ENCODE results near the gene ENTPD2. TPM values are rescaled to one million over a fixed set of nuclear protein-coding genes. Genes with fewer than 3 reads are reported as not detected.
"Not testable (repeated sequence)": the region's sequence is repeated elsewhere in the genome, so short reads cannot be mapped to it uniquely, and the experiment has no call there.

Gene ENTPD2
- total and polyA plus RNA-seq, 7 experiments from 2014 or later, result not detected

DNA sequence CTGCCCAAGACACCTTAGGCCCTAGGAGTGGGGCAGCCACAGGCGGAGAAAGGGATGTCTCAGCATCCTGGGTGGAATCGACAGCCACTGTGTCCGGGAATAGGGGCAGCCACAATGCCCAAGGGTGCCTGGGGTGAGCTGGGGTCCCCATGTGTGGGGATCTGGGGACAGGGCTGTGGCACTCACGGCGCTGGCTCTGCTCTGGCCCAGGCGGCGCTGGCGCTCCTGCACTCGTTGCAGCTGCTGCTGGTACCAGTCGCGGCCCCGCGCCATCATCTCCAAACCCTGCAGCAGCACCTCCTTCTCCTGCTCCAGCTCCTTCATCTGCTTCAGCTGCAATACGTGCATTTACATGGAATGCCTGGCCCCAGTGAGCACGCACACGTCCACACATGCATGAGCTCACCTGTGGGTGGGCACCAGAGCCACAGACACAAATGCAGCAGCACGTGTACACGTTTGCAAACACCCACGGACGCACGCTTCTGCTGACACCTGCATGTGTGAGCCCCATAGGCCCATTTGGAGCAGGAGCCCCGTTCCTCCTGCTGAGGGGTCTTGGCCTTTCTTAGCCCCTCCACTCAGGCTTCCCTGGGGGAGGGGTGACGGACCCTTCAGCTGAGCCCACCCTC, 11.6 kb upstream of the ENTPD2 start:
- no peaks in the 10 kb centered on the region for H3K27me3 Mint-ChIP-seq
- H3K4me3 ChIP-seq (ENCODE audit: low read length), result no peak overlapping the region
- no peak for ATAC-seq
- CTCF ChIA-PET, result interaction anchor here (1.9 kb wide), 1 partner anchor 19 kb away, joined by 8 read pairs; the partner anchor contains the start of gene NPDC1
- DNase-seq, result no peak
- no peaks in the 10 kb centered on the region for H3K9me3 Mint-ChIP-seq
- H3K9me3 ChIP-seq (ENCODE audit: control insufficient read depth in 2 of 3, low read length in 3 of 3), result no peaks in the 10 kb centered on the region
- intact Hi-C loops (cut with micrococcal nuclease), result loop anchor here in 1 of 2 donors (10.0 kb wide), 1 partner anchor 281 kb away; no protein-coding TSS in a partner anchor
- H3K27ac ChIP-seq (ENCODE audit: low read depth, low read length), result no peak overlapping the region
- H3K36me3 Mint-ChIP-seq, result peaks cover 0 to 4% (median 0%) of the 10 kb centered on the region in 5 donors
- H3K4me1 Mint-ChIP-seq, result peaks cover 4 to 17% (median 5%) of the 10 kb centered on the region in 7 donors
- H3K4me1 ChIP-seq (ENCODE audit: control insufficient read depth in 2 of 2, insufficient read depth in 2 of 2, low read length in 2 of 2), result peaks cover 5 to 8% of the 10 kb centered on the region in 2 donors
- no peak overlapping the region for H3K27ac Mint-ChIP-seq
- POLR2A ChIA-PET, result interaction anchor here (1.3 to 8.2 kb wide), 2 partner anchors 19 to 21 kb away, joined by 4 to 70 read pairs; partner anchors contain the start of genes MAN1B1 and NPDC1
- H3K27me3 ChIP-seq (ENCODE audit: control insufficient read depth in 2 of 2, insufficient read depth in 2 of 2, low read length in 2 of 2), result no peaks in the 10 kb centered on the region
- H3K36me3 ChIP-seq (ENCODE audit: control insufficient read depth in 2 of 3, insufficient read depth in 3 of 3, low read length in 3 of 3), result no peaks in the 10 kb centered on the region
- no peak overlapping the region for H3K4me3 Mint-ChIP-seq

DNA sequence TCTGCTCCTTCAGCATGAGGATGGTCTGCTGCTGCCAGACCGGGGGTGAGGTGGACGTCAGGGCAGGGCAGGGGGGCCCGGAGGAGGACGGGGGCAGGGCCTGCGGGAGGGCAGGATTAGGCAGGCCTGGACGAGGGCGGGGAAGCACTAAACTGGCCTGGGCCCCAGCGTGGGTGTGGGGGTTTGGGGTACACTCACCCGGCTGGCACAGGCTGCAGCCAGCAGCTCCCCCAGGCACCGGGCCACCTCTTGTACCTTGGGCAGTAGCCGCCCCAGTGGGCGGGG, 11.0 kb upstream of the ENTPD2 start:
- Mint-ChIP-seq H3K27ac (no peak overlapping the region), H3K4me3 (no peak overlapping the region), H3K36me3 (peaks cover 0 to 4% (median 0%) of the 10 kb centered on the region in 5 donors), H3K9me3 (no peaks in the 10 kb centered on the region), H3K27me3 (no peaks in the 10 kb centered on the region), H3K4me1 (peaks cover 4 to 16% (median 5%) of the 10 kb centered on the region in 7 donors)
- Histone ChIP-seq H3K27me3 (ENCODE audit: control insufficient read depth in 2 of 2, insufficient read depth in 2 of 2, low read length in 2 of 2) (no peaks in the 10 kb centered on the region), H3K4me1 (ENCODE audit: control insufficient read depth in 2 of 2, insufficient read depth in 2 of 2, low read length in 2 of 2) (peaks cover 4 to 8% of the 10 kb centered on the region in 2 donors), H3K4me3 (ENCODE audit: low read length) (no peak overlapping the region), H3K27ac (ENCODE audit: low read depth, low read length) (no peak overlapping the region), H3K36me3 (ENCODE audit: control insufficient read depth in 2 of 3, insufficient read depth in 3 of 3, low read length in 3 of 3) (no peaks in the 10 kb centered on the region), H3K9me3 (ENCODE audit: control insufficient read depth in 2 of 3, low read length in 3 of 3) (no peaks in the 10 kb centered on the region)
- ChIA-PET CTCF (interaction anchor here (1.4 to 2.5 kb wide), 2 partner anchors 18 to 22 kb away, joined by 8 to 11 read pairs; partner anchors contain the start of gene MAN1B1), POLR2A (interaction anchor here (1.3 to 8.2 kb wide), 2 partner anchors 22 to 35 kb away, joined by 3 to 70 read pairs; partner anchors contain the start of gene MAN1B1)
- intact Hi-C loops (cut with micrococcal nuclease), result loop anchor here (1.0 to 10.0 kb wide), 2 partner anchors 278 to 280 kb away; no protein-coding TSS in a partner anchor
- ATAC-seq (no peak), DNase-seq (no peak)

DNA sequence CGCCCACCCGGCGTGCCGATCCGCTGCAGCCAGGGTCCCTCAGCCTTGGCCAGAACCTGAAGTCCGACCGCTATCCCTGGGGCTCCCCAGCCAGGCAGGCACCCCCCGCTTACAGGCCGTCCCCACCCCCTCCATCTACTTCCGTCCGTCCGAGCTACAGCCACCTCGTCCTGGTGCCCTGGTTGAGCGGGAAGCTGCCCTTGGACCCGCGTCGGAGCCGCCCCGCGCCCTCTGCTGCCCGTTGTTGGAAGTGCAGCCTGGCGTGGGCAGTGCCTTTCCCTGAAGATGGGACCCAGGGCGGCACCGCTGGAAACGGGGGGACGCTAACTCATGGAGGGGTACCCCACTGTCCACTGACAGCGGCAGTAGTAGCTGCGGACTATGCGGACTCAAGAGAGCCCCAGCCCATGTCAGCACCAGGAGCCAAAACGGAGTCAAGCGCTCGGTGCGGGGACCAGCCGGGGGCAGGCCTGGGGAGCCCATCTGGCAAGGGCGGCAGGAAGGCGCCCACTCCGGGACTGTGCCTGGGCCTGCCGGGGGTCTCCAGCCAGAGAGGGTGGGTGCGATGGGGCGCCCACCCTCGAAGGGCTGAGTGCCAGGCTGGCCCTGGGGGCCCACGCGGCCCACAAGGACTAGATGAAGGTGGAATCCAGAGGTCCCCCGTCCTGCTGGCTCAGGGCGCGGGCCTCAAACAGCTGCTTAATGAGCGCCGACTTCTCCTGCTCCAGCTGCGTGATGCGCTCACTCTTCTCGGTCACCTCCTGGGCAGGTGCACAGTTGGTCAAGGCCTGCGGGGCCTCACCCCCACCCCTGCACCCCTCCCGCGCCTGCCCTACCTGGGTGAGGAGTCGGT, 10.4 kb upstream of the ENTPD2 start:
- Histone ChIP-seq H3K27me3 (ENCODE audit: control insufficient read depth in 2 of 2, insufficient read depth in 2 of 2, low read length in 2 of 2) (no peaks in the 10 kb centered on the region), H3K4me1 (ENCODE audit: control insufficient read depth in 2 of 2, insufficient read depth in 2 of 2, low read length in 2 of 2) (peaks cover 0 to 5% of the 10 kb centered on the region in 2 donors), H3K27ac (ENCODE audit: low read depth, low read length) (no peak overlapping the region), H3K36me3 (ENCODE audit: control insufficient read depth in 2 of 3, insufficient read depth in 3 of 3, low read length in 3 of 3) (no peaks in the 10 kb centered on the region), H3K4me3 (ENCODE audit: low read length) (no peak overlapping the region), H3K9me3 (ENCODE audit: control insufficient read depth in 2 of 3, low read length in 3 of 3) (no peaks in the 10 kb centered on the region)
- ChIA-PET CTCF (interaction anchor here (0.5 to 2.5 kb wide), 4 partner anchors 13 to 293 kb away, joined by 3 to 11 read pairs (median 7); partner anchors contain the start of genes MAN1B1 and UAP1L1), POLR2A (interaction anchor here (0.6 to 1.3 kb wide), 3 partner anchors 22 to 176 kb away, joined by 3 read pairs; partner anchors contain the start of genes MAN1B1 and TUBB4B)
- peaks cover 4 to 15% (median 5%) of the 10 kb centered on the region in 7 donors for H3K4me1 Mint-ChIP-seq
- no peaks in the 10 kb centered on the region for H3K9me3 Mint-ChIP-seq
- intact Hi-C loops (cut with micrococcal nuclease), result loop anchor here (1.0 to 10.0 kb wide), 2 partner anchors 277 to 279 kb away; no protein-coding TSS in a partner anchor
- H3K36me3 Mint-ChIP-seq, result peaks cover 0 to 4% (median 0%) of the 10 kb centered on the region in 5 donors
- no peaks in the 10 kb centered on the region for H3K27me3 Mint-ChIP-seq
- H3K4me3 Mint-ChIP-seq, result no peak overlapping the region
- DNase-seq (peak in 4 of 9 donors; percentile 39 to 78 (median 62)), ATAC-seq (peak; percentile 53)
- no peak overlapping the region for H3K27ac Mint-ChIP-seq

DNA sequence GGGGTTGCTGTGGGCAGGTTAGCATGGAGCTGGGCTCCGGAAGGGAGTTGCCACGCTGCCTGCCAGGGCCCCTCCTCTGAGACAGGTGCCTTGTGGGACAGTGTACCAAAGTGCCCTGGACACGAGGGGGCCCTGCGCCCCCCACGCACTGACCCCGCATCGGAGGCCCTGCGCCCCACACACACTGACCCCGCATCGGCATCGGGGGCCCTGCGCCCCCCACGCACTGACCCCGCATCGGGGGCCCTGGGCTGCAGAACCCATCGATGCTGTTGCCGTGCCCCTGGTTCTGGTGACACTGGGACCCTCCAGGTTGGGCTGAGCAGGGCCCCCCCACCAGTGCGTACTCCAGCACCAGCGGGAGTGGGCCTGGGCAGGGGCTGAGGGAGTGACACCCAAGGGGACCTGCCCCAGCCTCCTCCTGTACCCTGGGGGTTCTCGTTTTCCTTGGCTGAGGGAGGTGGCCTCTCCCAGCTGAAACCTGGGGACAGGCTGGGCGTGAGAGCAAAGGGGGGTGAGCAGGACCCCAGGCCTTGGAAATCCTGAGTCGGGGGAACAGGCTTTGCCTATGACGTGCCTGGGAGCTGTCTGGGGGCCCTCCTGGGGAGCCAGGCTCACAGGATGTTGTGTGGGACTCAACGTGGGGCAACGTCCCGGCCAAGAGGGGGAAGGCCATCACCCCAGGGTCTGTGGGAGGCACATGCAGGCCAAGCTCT, 9.6 kb upstream of the ENTPD2 start:
- H3K27ac Mint-ChIP-seq, result no peak overlapping the region
- intact Hi-C loops (cut with micrococcal nuclease), result loop anchor here (1.0 to 10.0 kb wide), 2 partner anchors 276 to 279 kb away; no protein-coding TSS in a partner anchor
- H3K4me3 Mint-ChIP-seq, result no peak overlapping the region
- ATAC-seq (no peak), DNase-seq (no peak)
- H3K9me3 Mint-ChIP-seq, result no peaks in the 10 kb centered on the region
- H3K27me3 Mint-ChIP-seq, result no peaks in the 10 kb centered on the region
- ChIA-PET POLR2A (interaction anchor here (0.6 to 1.3 kb wide), 3 partner anchors 23 to 177 kb away, joined by 3 read pairs; partner anchors contain the start of genes MAN1B1 and TUBB4B), CTCF (interaction anchor here (0.5 to 2.5 kb wide), 4 partner anchors 14 to 292 kb away, joined by 3 to 11 read pairs (median 7); partner anchors contain the start of genes MAN1B1 and UAP1L1)
- Histone ChIP-seq H3K4me3 (ENCODE audit: low read length) (no peak overlapping the region), H3K4me1 (ENCODE audit: control insufficient read depth in 2 of 2, insufficient read depth in 2 of 2, low read length in 2 of 2) (peaks cover 0 to 3% of the 10 kb centered on the region in 2 donors), H3K27me3 (ENCODE audit: control insufficient read depth in 2 of 2, insufficient read depth in 2 of 2, low read length in 2 of 2) (no peaks in the 10 kb centered on the region), H3K36me3 (ENCODE audit: control insufficient read depth in 2 of 3, insufficient read depth in 3 of 3, low read length in 3 of 3) (no peaks in the 10 kb centered on the region), H3K9me3 (ENCODE audit: control insufficient read depth in 2 of 3, low read length in 3 of 3) (no peaks in the 10 kb centered on the region), H3K27ac (ENCODE audit: low read depth, low read length) (no peak overlapping the region)
- peaks cover 4 to 11% (median 5%) of the 10 kb centered on the region in 7 donors for H3K4me1 Mint-ChIP-seq
- peaks cover 0 to 4% (median 0%) of the 10 kb centered on the region in 5 donors for H3K36me3 Mint-ChIP-seq

DNA sequence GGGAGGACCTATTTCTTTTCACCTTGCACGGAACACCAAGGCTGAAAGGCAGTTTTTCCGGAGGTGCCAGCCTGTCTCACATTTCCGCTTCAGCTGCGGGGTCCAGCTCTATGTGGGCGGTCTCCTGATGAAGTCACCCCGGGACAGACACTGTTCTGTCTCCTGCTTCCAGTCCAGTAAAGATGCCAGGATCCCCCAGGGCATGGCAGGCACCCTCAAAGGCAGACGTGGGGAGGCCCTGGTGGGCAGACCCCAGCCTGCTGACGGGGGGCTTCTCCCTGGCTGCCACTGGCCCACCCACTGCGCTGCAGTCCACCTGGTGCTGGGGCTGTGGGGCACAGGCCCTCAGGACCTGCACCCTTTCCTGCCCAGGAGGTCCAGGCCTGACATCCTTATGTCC, 8.9 kb upstream of the ENTPD2 start:
- H3K4me3 ChIP-seq (ENCODE audit: low read length); POLR2A ChIA-PET; H3K9me3 ChIP-seq (ENCODE audit: control insufficient read depth in 2 of 3, low read length in 3 of 3); H3K27ac ChIP-seq (ENCODE audit: low read depth, low read length); ATAC-seq; H3K36me3 ChIP-seq (ENCODE audit: control insufficient read depth in 2 of 3, insufficient read depth in 3 of 3, low read length in 3 of 3); H3K4me3 Mint-ChIP-seq; H3K9me3 Mint-ChIP-seq; H3K27ac Mint-ChIP-seq; H3K36me3 Mint-ChIP-seq; DNase-seq; H3K4me1 Mint-ChIP-seq; H3K4me1 ChIP-seq (ENCODE audit: control insufficient read depth in 2 of 2, insufficient read depth in 2 of 2, low read length in 2 of 2); H3K27me3 ChIP-seq (ENCODE audit: control insufficient read depth in 2 of 2, insufficient read depth in 2 of 2, low read length in 2 of 2); H3K27me3 Mint-ChIP-seq: not testable (repeated sequence)
- CTCF ChIA-PET, result interaction anchor here (2.5 kb wide), 1 partner anchor 16 kb away, joined by 11 read pairs; no protein-coding TSS in a partner anchor
- intact Hi-C loops (cut with micrococcal nuclease), result loop anchor here in 1 of 2 donors (10.0 kb wide), 1 partner anchor 278 kb away; no protein-coding TSS in a partner anchor

DNA sequence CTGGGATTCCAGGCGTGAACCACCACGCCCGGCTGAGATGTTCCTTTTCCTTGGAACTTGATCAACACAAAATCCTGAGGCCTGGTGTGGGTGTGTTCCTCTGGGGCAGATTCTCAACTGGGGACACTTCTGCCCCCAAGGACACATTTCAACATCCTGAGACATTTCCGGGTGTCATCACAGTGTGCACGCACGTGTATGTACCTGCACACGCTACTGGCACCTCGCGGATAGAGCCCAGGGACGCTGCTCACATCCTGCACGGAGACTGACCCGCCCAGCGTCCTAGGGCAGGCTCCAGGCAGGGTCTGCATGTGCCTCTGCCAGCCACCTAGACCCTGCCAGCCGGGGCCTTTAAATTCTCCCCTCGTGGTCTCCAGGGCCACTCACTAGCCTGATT, 8.5 kb upstream of the ENTPD2 start:
- Mint-ChIP-seq H3K4me1 (peaks cover 0 to 3% (median 0%) of the 10 kb centered on the region in 7 donors), H3K36me3 (peaks cover 0 to 4% (median 0%) of the 10 kb centered on the region in 5 donors), H3K9me3 (no peaks in the 10 kb centered on the region), H3K27ac (no peak overlapping the region), H3K4me3 (no peak overlapping the region), H3K27me3 (no peaks in the 10 kb centered on the region)
- ChIA-PET POLR2A (no interaction called here), CTCF (interaction anchor here (2.5 kb wide), 1 partner anchor 16 kb away, joined by 11 read pairs; no protein-coding TSS in a partner anchor)
- no peaks in the 10 kb centered on the region for H3K9me3 ChIP-seq (ENCODE audit: control insufficient read depth in 2 of 3, low read length in 3 of 3)
- no peaks in the 10 kb centered on the region for H3K36me3 ChIP-seq (ENCODE audit: control insufficient read depth in 2 of 3, insufficient read depth in 3 of 3, low read length in 3 of 3)
- H3K27ac ChIP-seq (ENCODE audit: low read depth, low read length), result no peak overlapping the region
- DNase-seq (no peak), ATAC-seq (no peak)
- intact Hi-C loops (cut with micrococcal nuclease), result loop anchor here in 1 of 2 donors (10.0 kb wide), 1 partner anchor 278 kb away; no protein-coding TSS in a partner anchor
- no peaks in the 10 kb centered on the region for H3K27me3 ChIP-seq (ENCODE audit: control insufficient read depth in 2 of 2, insufficient read depth in 2 of 2, low read length in 2 of 2)
- no peak overlapping the region for H3K4me3 ChIP-seq (ENCODE audit: low read length)
- H3K4me1 ChIP-seq (ENCODE audit: control insufficient read depth in 2 of 2, insufficient read depth in 2 of 2, low read length in 2 of 2), result no peaks in the 10 kb centered on the region

Measured in naive thymus-derived CD4-positive, alpha-beta T cell (primary cell).